K562 (cell line): ENCODE results near the gene YPEL2. TPM values are rescaled to one million over a fixed set of nuclear protein-coding genes. Genes with fewer than 3 reads are reported as not detected.

ENCODE experiments used
- BHLHE40 ChIP-seq: IDR thresholded peaks from 2 replicates; pipeline ENCODE4 v1.6.1; 2011; ENCODE audit warnings: low read length, improper control_type of control experiment
- CBFA2T2 ChIP-seq: fragments of 450-650 bp; conservative IDR thresholded peaks from 2 replicates; pipeline ENCODE4 v1.6.1; 2017; ENCODE audit warnings: mild to moderate bottlenecking
- CHD7 ChIP-seq: fragments of 200-600 bp; sonication (generic); IDR thresholded peaks from one replicate; pipeline ENCODE4 v1.6.1; 2012; ENCODE audit warnings: mild to moderate bottlenecking, low read depth, low read length, inconsistent platforms
- CTBP1 ChIP-seq: fragments of 450-650 bp; IDR thresholded peaks from 2 replicates; pipeline ENCODE4 v1.6.1; 2016; ENCODE audit warnings: borderline replicate concordance
- FOXK1 ChIP-seq: sonication (generic); formaldehyde crosslinking; IDR thresholded peaks from 2 replicates; pipeline ENCODE4 v1.8.0; 2022; ENCODE audit warnings: missing genetic modification reagents, mild to moderate bottlenecking, borderline replicate concordance
- MXI1 ChIP-seq: IDR thresholded peaks from 2 replicates; pipeline ENCODE4 v1.6.1; 2011; ENCODE audit warnings: low read depth, mild to moderate bottlenecking, improper control_type of control experiment, low read length
- PKNOX1 ChIP-seq: fragments of 450-650 bp; IDR thresholded peaks from 2 replicates; pipeline ENCODE4 v1.6.1; 2016
- RCOR1 ChIP-seq, 2 experiments: IDR thresholded peaks; 2 replicates each; pipeline ENCODE4 v1.6.1; 2012; ENCODE audit warnings: low read depth in 2 of 2, low read length in 2 of 2, borderline replicate concordance in 1 of 2, improper control_type of control experiment in 1 of 2
- RNF219 ChIP-seq: fragments of 250-450 bp; sonication (Bioruptor Pico); IDR thresholded peaks from 2 replicates; pipeline ENCODE4 v1.5.0; 2022; ENCODE audit warnings: mild to moderate bottlenecking
- TCF3 ChIP-seq: sonication (generic); formaldehyde crosslinking; IDR thresholded peaks from 2 replicates; pipeline ENCODE4 v1.4.0; 2020; ENCODE audit warnings: mild to moderate bottlenecking, missing genetic modification reagents
- TEAD4 ChIP-seq, 2 experiments: sonication (generic) in 1 of 2; formaldehyde crosslinking in 1 of 2; IDR thresholded peaks; 2 replicates each; pipeline versions ENCODE4 v1.6.1 to v1.8.0; 2012 to 2022; ENCODE audit warnings: borderline replicate concordance in 1 of 2, inconsistent platforms in 1 of 2, low read length in 1 of 2, mild to moderate bottlenecking in 1 of 2, missing genetic modification reagents in 1 of 2
- polyA plus RNA-seq, 8 experiments: library from polyadenylated mRNA; depleted of rRNA in 4 of 8; stranded (reverse) in 5 of 8; unstranded in 3 of 8; fragments of >200 nt; fragmentation: Nextera tagmentation in 2 of 8; fragmentation: Illumina TruSeq in 1 of 8; extraction: Ambion mirVana in 2 of 8; extraction: Trizol in 1 of 8; gene quantifications; 2 replicates each; pipeline versions ENCODE4 v1.2.1 to v1.2.3, GENCODE V29; 2011 to 2014; ENCODE audit warnings: inconsistent platforms in 1 of 8, missing spikeins in 1 of 8
- total RNA-seq, 7 experiments: library from RNA; depleted of rRNA in 6 of 7; stranded (reverse); fragments of >200 nt in 6 of 7; fragmentation: Illumina TruSeq in 2 of 7; extraction: Trizol in 2 of 7; gene quantifications; 2 replicates each; pipeline versions ENCODE4 v1.2.1 to v1.2.3, GENCODE V29; 2011 to 2021; ENCODE audit warnings: low replicate concordance in 1 of 7

Gene YPEL2
- total and polyA plus RNA-seq, 9 of the 15 experiments (the other 6 are each of a cell fraction or from before 2014, with no cell fraction given), result 0.11 to 2.4 (median 0.47) TPM

GRCh38 chr17:59416184-59416583, 84.7 kb downstream of the YPEL2 start (continued):
- no peak for TF ChIP-seq CHD7
- no peak; the same call in 1 of the 2 replicates for TF ChIP-seq TEAD4 (IDR thresholded peaks at IDR 0.05; ENCODE audit: low read length)
- TF ChIP-seq TEAD4 (CRISPR knock-in tag; IDR thresholded peaks at IDR 0.05; ENCODE audit: borderline replicate concordance), result no peak
- no peak for TF ChIP-seq MXI1
- no peak for TF ChIP-seq FOXK1 (CRISPR knock-in tag)
- peak in 1 of 2 experiments; percentile 92; a peak in 2 of 4 replicates for TF ChIP-seq RCOR1 (IDR thresholded peaks at IDR 0.05; ENCODE audit: borderline replicate concordance in 1 of 2, low read depth in 2 of 2, low read length in 2 of 2)
- TF ChIP-seq TCF3 (CRISPR knock-in tag), result peak; percentile 45; the same call in 1 of the 2 replicates
- TF ChIP-seq BHLHE40, result no peak
- TF ChIP-seq CBFA2T2, result peak; percentile 39; the same call in 1 of the 2 replicates
- TF ChIP-seq CTBP1, result peak; percentile 35; the same call in 1 of the 2 replicates
- TF ChIP-seq PKNOX1, result no peak; the same call in 1 of the 2 replicates
- no peak for TF ChIP-seq RNF219 (CRISPR knock-in tag)
